Pericardium fibroblast (primary cell): ENCODE results near the gene SEMA5A. TPM values are rescaled to one million over a fixed set of nuclear protein-coding genes. Genes with fewer than 3 reads are reported as not detected.

Experiments used
- total RNA-seq: library from RNA; depleted of rRNA; stranded (reverse); fragments of >200 nt; gene quantifications from 2 replicates; pipeline ENCODE4 v1.2.3, GENCODE V29; 2015

SEMA5A gene
- 5.3 and 22.8 TPM in 2 replicates for total RNA-seq

GRCh38 chr5:9545992-9546851 lies at the start of gene SEMA5A:
TSS of gene SEMA5A (minus strand) at chr5:9546075. CDS start at chr5:9379946, 166,129 bp downstream.

Other genes starting within 250 kb of the SEMA5A start
- not detected in 2 replicates for gene TAS2R1, start 84.3 kb upstream of the SEMA5A start, total RNA-seq